Measurements from ENCODE around the gene PLAC9.

The PLAC9 gene

DNA sequence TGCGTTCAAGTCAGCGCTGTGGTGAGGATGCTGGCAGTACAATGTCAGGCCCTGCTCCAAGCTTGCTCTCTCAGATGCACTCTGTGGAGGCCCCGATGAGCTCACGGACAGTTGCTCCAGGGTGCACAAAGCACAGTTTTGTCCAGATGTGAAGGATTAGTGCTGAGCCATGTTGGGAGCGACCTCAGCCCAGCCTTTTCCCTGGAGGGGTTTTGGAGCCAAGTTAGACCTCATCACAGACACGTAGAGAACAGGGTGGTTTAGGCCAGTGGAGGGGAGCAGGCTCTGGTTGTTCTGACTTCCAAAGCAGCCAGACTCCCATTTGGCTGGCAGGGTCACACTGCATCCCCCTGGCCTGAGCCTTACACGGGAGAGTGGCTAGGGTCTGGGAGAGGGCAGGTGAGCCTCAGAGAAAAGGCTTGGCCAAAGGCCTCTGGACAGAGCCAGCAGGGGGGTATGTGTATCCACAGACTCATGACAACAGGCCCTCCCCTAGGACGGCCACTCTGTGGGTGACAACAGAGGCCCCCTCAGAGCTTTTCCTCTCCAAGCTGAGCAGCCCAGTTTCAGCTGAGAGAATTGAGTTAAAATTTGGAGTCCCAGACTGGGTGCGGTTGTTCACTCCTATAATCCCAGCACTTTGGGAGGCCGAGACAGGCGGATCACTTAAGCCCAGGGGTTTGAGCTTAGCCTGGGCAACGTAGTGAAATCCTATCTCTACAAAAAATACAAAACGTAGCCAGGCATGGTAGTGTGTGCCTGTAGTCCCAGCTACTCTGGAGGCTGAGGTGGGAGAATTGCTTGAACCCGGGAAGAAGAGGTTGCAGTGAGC is 4.7 kb downstream of the PLAC9 start:
- DNase-seq (ENCODE audit: low read depth), result no peak
- H3K4me3 ChIP-seq (ENCODE audit: low read depth, low read length), result no peak overlapping the region
- TF ChIP-seq, protein P1, sequence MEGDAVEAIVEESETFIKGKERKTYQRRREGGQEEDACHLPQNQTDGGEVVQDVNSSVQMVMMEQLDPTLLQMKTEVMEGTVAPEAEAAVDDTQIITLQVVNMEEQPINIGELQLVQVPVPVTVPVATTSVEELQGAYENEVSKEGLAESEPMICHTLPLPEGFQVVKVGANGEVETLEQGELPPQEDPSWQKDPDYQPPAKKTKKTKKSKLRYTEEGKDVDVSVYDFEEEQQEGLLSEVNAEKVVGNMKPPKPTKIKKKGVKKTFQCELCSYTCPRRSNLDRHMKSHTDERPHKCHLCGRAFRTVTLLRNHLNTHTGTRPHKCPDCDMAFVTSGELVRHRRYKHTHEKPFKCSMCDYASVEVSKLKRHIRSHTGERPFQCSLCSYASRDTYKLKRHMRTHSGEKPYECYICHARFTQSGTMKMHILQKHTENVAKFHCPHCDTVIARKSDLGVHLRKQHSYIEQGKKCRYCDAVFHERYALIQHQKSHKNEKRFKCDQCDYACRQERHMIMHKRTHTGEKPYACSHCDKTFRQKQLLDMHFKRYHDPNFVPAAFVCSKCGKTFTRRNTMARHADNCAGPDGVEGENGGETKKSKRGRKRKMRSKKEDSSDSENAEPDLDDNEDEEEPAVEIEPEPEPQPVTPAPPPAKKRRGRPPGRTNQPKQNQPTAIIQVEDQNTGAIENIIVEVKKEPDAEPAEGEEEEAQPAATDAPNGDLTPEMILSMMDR (IDR thresholded peaks at IDR 0.05; ENCODE audit: low read depth, low read length), result no peak
- TF ChIP-seq MYC (IDR thresholded peaks at IDR 0.05; ENCODE audit: low read depth, low read length), result no peak
- TF ChIP-seq POLR2A (IDR thresholded peaks at IDR 0.05; ENCODE audit: extremely low read depth, insufficient read length), result no peak
- TF ChIP-seq, protein P2, sequence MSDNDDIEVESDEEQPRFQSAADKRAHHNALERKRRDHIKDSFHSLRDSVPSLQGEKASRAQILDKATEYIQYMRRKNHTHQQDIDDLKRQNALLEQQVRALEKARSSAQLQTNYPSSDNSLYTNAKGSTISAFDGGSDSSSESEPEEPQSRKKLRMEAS (IDR thresholded peaks at IDR 0.05; ENCODE audit: low read depth, low read length), result no peak

DNA sequence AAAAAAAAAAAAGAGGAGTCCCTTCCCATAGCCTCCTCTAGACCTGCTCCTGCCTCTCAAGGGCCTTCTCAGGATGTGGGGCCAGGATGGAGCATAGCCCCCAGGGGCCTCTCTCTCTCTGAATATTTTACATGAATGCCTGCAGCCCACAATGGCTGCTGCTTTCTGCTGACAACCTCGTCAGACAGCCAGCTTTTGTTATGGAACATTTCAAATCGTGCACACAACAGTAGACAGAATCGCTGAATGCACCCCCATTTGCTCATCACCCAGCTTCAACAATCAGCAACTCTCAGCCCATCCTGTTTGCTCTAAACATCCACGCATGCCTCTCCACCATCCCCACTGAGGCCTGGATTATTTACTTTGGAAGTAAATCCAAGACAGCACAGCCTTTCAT is 5.4 kb downstream of the PLAC9 start:
- DNase-seq (ENCODE audit: low read depth), result no peak
- TF ChIP-seq POLR2A (IDR thresholded peaks at IDR 0.05; ENCODE audit: extremely low read depth, insufficient read length) (no peak), MYC (IDR thresholded peaks at IDR 0.05; ENCODE audit: low read depth, low read length) (no peak)
- TF ChIP-seq, protein P1 (IDR thresholded peaks at IDR 0.05; ENCODE audit: low read depth, low read length), result no peak
- TF ChIP-seq, protein P2 (IDR thresholded peaks at IDR 0.05; ENCODE audit: low read depth, low read length), result no peak
- H3K4me3 ChIP-seq (ENCODE audit: low read depth, low read length), result no peak overlapping the region

DNA sequence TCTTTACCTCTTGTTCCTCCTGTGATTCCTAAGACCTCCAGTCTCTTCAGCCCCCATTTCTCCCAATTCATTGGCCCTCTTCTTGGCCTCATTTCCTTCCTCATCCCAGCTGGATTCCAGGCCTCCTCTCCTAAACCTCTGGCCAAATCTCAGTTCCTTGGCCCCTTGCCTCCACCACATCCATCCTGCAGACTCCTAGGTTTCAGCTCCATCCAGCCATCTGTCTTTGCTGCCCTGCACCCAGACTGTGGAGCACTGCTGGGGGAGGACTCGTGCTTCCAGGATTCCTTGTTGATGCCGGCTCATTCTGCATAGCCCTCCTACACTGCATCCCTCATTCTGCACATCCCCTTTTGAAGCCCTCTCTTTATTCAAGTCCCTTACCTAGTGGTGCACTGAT is 6.7 kb downstream of the PLAC9 start:
- DNase-seq (ENCODE audit: low read depth), result no peak
- no peak overlapping the region for H3K4me3 ChIP-seq (ENCODE audit: low read depth, low read length)
- TF ChIP-seq, protein P1 (IDR thresholded peaks at IDR 0.05; ENCODE audit: low read depth, low read length), result no peak
- TF ChIP-seq, protein P2 (IDR thresholded peaks at IDR 0.05; ENCODE audit: low read depth, low read length), result no peak
- no peak for TF ChIP-seq POLR2A (IDR thresholded peaks at IDR 0.05; ENCODE audit: extremely low read depth, insufficient read length)

DNA sequence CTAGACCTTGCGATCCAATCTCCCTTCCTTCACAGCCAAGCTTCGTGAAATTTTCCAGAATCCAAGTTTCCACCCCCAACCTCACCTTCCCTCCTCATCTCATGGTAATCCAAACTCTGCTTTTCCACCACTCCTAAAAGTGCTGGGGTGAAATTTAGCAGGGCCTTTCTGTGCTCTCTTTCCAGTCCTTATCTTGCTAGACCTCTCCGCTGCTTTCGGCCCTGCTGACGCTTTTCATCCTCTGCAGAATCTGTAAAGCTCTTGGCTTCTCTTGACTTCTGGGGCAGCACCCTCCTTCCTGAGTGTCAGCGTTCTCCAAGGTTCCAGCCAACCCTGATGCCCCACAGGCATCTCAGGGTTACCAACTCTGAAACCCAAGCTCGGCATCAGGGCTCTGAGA is 7.7 kb downstream of the PLAC9 start:
- no peak for DNase-seq (ENCODE audit: low read depth)
- TF ChIP-seq, protein P2 (IDR thresholded peaks at IDR 0.05; ENCODE audit: low read depth, low read length), result no peak
- TF ChIP-seq MYC (IDR thresholded peaks at IDR 0.05; ENCODE audit: low read depth, low read length), result no peak
- TF ChIP-seq, protein P1 (IDR thresholded peaks at IDR 0.05; ENCODE audit: low read depth, low read length), result no peak
- no peak for TF ChIP-seq POLR2A (IDR thresholded peaks at IDR 0.05; ENCODE audit: extremely low read depth, insufficient read length)
- H3K4me3 ChIP-seq (ENCODE audit: low read depth, low read length), result no peak overlapping the region

DNA sequence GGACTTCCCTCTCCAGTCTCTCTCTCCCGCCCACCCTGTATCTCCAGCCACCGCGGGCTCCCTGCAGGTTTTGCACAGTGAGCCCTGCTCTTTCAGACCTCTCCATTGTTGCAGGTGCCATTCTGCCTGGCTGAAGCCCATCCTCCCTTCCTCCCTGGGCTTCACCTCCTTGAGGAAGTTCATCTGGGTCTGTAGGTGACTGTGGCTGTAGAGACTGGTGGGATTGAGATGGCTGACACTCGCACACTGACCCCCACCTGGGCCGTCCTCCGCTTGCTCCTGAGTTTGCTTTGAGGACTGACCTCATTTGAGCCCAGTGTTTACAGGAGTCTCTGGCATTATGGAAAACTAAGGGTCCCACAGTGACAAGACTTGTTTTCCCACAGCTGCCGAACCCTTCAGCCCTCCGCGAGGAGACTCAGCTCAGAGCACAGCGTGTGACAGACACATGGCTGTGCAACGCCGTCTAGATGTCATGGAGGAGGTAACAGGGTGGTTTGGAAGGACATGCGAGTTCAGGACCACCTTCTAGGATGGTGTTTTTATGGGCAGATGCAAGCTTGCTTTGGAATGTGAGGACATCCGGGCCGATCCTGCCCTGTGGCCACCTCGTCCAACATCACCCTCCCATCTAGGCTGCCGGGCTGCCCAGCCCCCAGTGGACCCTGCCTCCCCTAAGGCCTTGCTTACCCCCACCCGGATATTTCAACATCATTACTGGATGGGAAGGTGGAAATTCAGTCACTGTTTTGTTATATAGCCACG is 9.3 kb downstream of the PLAC9 start:
- DNase-seq (ENCODE audit: low read depth), result no peak
- TF ChIP-seq, protein P2 (IDR thresholded peaks at IDR 0.05; ENCODE audit: low read depth, low read length), result no peak
- TF ChIP-seq MYC (IDR thresholded peaks at IDR 0.05; ENCODE audit: low read depth, low read length) (no peak), POLR2A (IDR thresholded peaks at IDR 0.05; ENCODE audit: extremely low read depth, insufficient read length) (no peak)
- TF ChIP-seq, protein P1 (IDR thresholded peaks at IDR 0.05; ENCODE audit: low read depth, low read length), result no peak
- no peak overlapping the region for H3K4me3 ChIP-seq (ENCODE audit: low read depth, low read length)
